ENCODE data around the gene SYNE2. TPM values are rescaled to one million over a fixed set of nuclear protein-coding genes. Genes with fewer than 3 reads are reported as not detected.
"Not testable (repeated sequence)": the region's sequence is repeated elsewhere in the genome, so short reads cannot be mapped to it uniquely, and the experiment has no call there.

SYNE2 gene
- total and polyA plus RNA-seq, 2 of the 8 experiments (the other 6 are each of a cell fraction or from before 2014, with no cell fraction given), result 32.6 to 46.1 TPM

DNA sequence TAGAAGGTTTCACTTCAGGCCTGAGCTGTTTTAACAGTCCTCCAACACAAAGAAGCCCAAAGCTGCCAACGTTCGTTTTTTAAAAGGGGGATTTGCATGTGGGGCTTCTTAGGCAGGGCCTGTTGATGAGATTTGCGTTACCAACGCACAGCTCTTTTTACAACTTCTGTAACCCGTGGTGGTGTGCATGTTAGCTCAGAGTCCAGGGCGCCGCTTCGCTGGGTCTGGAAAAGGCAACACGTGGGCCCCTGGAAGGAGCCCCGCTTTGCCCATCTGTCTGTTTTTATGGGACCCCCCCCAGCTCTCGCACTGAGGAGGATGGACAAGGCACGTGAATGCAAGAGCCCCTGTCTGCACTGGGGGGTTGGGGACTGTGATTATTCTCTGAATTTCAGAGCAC, 357.4 kb downstream of the SYNE2 start (continued):
- no peak for TF ChIP-seq EGR1 (IDR thresholded peaks at IDR 0.05; ENCODE audit: borderline replicate concordance, low read depth, low read length)

- not testable (repeated sequence) for H3K4me3 ChIP-seq (ENCODE audit: extremely low read depth in 1 of 4, insufficient read depth in 2 of 4, low read depth in 3 of 4, low read length in 4 of 4); H3K23me2 ChIP-seq (ENCODE audit: low read depth, low read length); H3K4me1 ChIP-seq (replicated peaks in 1 of 4; ENCODE audit: control insufficient read depth in 3 of 4, insufficient read depth in 4 of 4, low read length in 3 of 4); H4K5ac ChIP-seq (ENCODE audit: insufficient read length, low read depth, low read length); H4K91ac ChIP-seq (replicated peaks; ENCODE audit: insufficient read length, low read length); H3K18ac ChIP-seq (ENCODE audit: extremely low read depth, low read length); H3K4ac ChIP-seq (replicated peaks; ENCODE audit: insufficient read length, low read depth, low read length); H2AFZ ChIP-seq (ENCODE audit: low read length); H3K9ac ChIP-seq (replicated peaks in 1 of 4; ENCODE audit: extremely low read depth in 1 of 4, low read depth in 3 of 4, low read length in 3 of 4); H3K27me3 ChIP-seq (replicated peaks in 1 of 4; ENCODE audit: control insufficient read depth in 3 of 4, extremely low read depth in 1 of 4, insufficient read depth in 3 of 4, low read length in 3 of 4); H3K23ac ChIP-seq (ENCODE audit: insufficient read length); H4K20me1 ChIP-seq (replicated peaks in 1 of 2; ENCODE audit: control insufficient read depth in 1 of 2, insufficient read depth in 2 of 2, low read length in 2 of 2); H2BK120ac ChIP-seq (replicated peaks; ENCODE audit: low read depth, low read length); H3K79me1 ChIP-seq (ENCODE audit: low read depth, low read length); H2BK20ac ChIP-seq (ENCODE audit: low read length); H3K9me3 ChIP-seq (ENCODE audit: insufficient read depth in 2 of 2, low read depth in 1 of 2, low read length in 1 of 2); H2AK5ac ChIP-seq (ENCODE audit: low read depth, low read length); H2BK5ac ChIP-seq (ENCODE audit: low read depth, low read length); DNase-seq (ENCODE audit: low read depth in 1 of 2, low spot score in 2 of 2); H3K14ac ChIP-seq (ENCODE audit: insufficient read length); H4K8ac ChIP-seq (ENCODE audit: extremely low read depth, insufficient read depth, low read length); FAIRE-seq; H3K56ac ChIP-seq (replicated peaks; ENCODE audit: insufficient read length, low read depth, low read length); H2BK15ac ChIP-seq (ENCODE audit: low read length); H3K79me2 ChIP-seq (ENCODE audit: control insufficient read depth in 1 of 2, insufficient read depth in 2 of 2, low read length in 2 of 2); H3K27ac ChIP-seq (ENCODE audit: low read depth, low read length); H2BK12ac ChIP-seq (ENCODE audit: low read depth, low read length); H3K4me2 ChIP-seq (ENCODE audit: insufficient read depth in 1 of 2, low read depth in 2 of 2, low read length in 2 of 2)
- CTCF ChIA-PET (ENCODE audit: partially characterized antibody), result interaction anchor here (1.0 to 2.5 kb wide), 3 partner anchors 10 to 87 kb away, joined by 3 to 8 read pairs (median 3); partner anchors contain the start of gene ESR2
- H3K36me3 ChIP-seq (ENCODE audit: control insufficient read depth in 2 of 4, insufficient read depth in 4 of 4, low read length in 3 of 4), result peaks cover 9 to 49% (median 31%) of the 10 kb centered on the region in 4 experiments; a peak in 7 of 8 replicates
- 91% methylated on average over 6 of the region's 6 CpGs; no CpG with 5 or more reads in 1 of the 2 experiments for WGBS, 2 experiments (ENCODE audit: extremely low coverage in 1 of 2, insufficient coverage in 1 of 2, insufficient read length in 1 of 2, insufficient replicate concordance in 2 of 2, low coverage in 1 of 2, low lambda C conversion rate in 2 of 2, missing lambda C conversion rate in 1 of 2)
- POLR2A ChIA-PET (ENCODE audit: partially characterized antibody), result interaction anchor here (0.5 to 1.3 kb wide), 2 partner anchors 24 to 608 kb away, joined by 3 read pairs; no protein-coding TSS in a partner anchor
These were observed 358.1 kb downstream of the SYNE2 start for GRCh38 chr14:64210912-64211311.

Data from H1 (cell line).